ENCODE data around the gene ASB2. TPM values are rescaled to one million over a fixed set of nuclear protein-coding genes. Genes with fewer than 3 reads are reported as not detected.

Gene ASB2
- total and polyA plus RNA-seq, 4 donors: 9.1 to 57.0 (median 39.1) TPM

DNA sequence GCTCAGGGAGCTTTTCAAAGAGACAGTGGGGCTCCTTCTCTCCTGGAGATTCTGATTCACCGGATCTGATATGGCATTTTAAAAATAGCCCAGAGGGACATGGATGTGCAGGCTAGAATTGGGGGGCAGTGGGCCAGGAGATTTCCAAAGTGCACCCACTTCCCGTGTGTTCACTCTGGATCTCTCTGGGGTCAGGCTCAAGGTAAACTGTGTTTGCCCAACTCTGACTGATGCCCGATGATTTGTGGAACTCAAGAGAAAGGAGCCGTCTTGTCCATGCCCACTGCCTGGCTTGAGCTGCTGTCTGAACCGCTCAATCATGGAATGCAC, 31.3 kb downstream of the ASB2 start:
- Histone ChIP-seq H3K9me3 (ENCODE audit: control insufficient read depth, low read length) (no peaks in the 10 kb centered on the region), H3K4me1 (ENCODE audit: control insufficient read depth in 1 of 2, insufficient read depth in 2 of 2, low read length in 2 of 2) (no peaks in the 10 kb centered on the region), H3K27me3 (ENCODE audit: control insufficient read depth in 1 of 2, insufficient read depth in 2 of 2, low read length in 1 of 2) (no peaks in the 10 kb centered on the region), H3K27ac (ENCODE audit: low read depth in 1 of 2, low read length in 2 of 2) (no peak overlapping the region), H3K36me3 (ENCODE audit: control insufficient read depth in 1 of 2, insufficient read depth in 2 of 2, low read length in 1 of 2) (peaks cover 0 to 8% of the 10 kb centered on the region in 2 donors), H3K4me3 (ENCODE audit: low read length in 2 of 2) (no peak overlapping the region)
- 80 to 84% methylated on average over 5 of the region's 5 CpGs for WGBS, 2 donors
- ATAC-seq (ENCODE audit: low FRiP score) (no peak), DNase-seq (no peak)
- intact Hi-C loops (cut with DNase I): no loop called here

DNA sequence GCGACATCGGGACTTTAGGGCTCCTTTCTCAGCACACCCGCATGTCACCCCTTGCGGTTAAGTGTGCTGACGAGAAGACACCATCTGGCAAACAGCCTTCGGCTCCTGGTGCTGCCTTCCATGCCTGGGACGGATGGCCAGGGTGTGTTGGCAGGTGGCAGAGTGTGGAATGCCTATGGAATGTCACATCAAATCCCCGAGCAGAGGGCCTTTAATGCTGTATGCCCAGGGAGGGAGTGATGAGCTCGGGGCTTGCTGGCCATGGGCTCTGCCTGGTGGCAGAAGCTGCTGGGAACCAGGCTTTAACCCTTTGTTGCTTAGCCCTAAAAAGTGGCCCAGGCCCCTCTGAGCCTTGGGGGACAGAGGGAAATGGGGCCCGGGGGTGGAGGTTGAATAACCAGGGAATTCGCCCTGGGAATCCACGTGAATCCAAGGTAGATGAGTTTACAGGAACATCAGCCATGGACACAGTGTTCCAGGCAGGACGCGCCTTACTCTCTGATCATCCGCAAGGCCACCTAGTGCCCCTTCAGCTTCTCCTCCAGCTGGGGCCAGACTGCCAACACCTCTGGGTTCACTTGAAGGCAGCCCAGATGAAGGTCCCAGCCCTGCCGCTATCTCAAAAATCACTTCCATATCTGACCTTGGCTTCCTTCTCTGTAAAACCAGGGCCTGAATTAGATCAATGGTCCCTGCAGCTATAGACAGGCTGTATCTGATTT, 31.9 kb downstream of the ASB2 start:
- H3K27ac ChIP-seq (ENCODE audit: low read depth in 1 of 2, low read length in 2 of 2): no peak overlapping the region
- no peak overlapping the region for H3K4me3 ChIP-seq (ENCODE audit: low read length in 2 of 2)
- H3K9me3 ChIP-seq (ENCODE audit: control insufficient read depth, low read length): no peaks in the 10 kb centered on the region
- WGBS, 2 donors: 73 to 76% methylated on average over 16 of the region's 16 CpGs
- peaks cover 0 to 8% of the 10 kb centered on the region in 2 donors for H3K36me3 ChIP-seq (ENCODE audit: control insufficient read depth in 1 of 2, insufficient read depth in 2 of 2, low read length in 1 of 2)
- DNase-seq (no peak), ATAC-seq (ENCODE audit: low FRiP score) (no peak)
- intact Hi-C loops (cut with DNase I): no loop called here
- no peaks in the 10 kb centered on the region for H3K4me1 ChIP-seq (ENCODE audit: control insufficient read depth in 1 of 2, insufficient read depth in 2 of 2, low read length in 2 of 2)
- H3K27me3 ChIP-seq (ENCODE audit: control insufficient read depth in 1 of 2, insufficient read depth in 2 of 2, low read length in 1 of 2): no peaks in the 10 kb centered on the region

GRCh38 chr14:93943930-93944329, 32.4 kb downstream of the ASB2 start:
- no peaks in the 10 kb centered on the region for H3K4me1 ChIP-seq (ENCODE audit: control insufficient read depth in 1 of 2, insufficient read depth in 2 of 2, low read length in 2 of 2)
- ATAC-seq (ENCODE audit: low FRiP score): no peak
- no peaks in the 10 kb centered on the region for H3K9me3 ChIP-seq (ENCODE audit: control insufficient read depth, low read length)
- H3K27ac ChIP-seq (ENCODE audit: low read depth in 1 of 2, low read length in 2 of 2): no peak overlapping the region
- no peak for DNase-seq
- no peaks in the 10 kb centered on the region for H3K27me3 ChIP-seq (ENCODE audit: control insufficient read depth in 1 of 2, insufficient read depth in 2 of 2, low read length in 1 of 2)
- peaks cover 0 to 8% of the 10 kb centered on the region in 2 donors for H3K36me3 ChIP-seq (ENCODE audit: control insufficient read depth in 1 of 2, insufficient read depth in 2 of 2, low read length in 1 of 2)
- no peak overlapping the region for H3K4me3 ChIP-seq (ENCODE audit: low read length in 2 of 2)
- WGBS, 2 donors: 84 to 85% methylated on average over 9 of the region's 9 CpGs
- intact Hi-C loops (cut with DNase I): no loop called here

DNA sequence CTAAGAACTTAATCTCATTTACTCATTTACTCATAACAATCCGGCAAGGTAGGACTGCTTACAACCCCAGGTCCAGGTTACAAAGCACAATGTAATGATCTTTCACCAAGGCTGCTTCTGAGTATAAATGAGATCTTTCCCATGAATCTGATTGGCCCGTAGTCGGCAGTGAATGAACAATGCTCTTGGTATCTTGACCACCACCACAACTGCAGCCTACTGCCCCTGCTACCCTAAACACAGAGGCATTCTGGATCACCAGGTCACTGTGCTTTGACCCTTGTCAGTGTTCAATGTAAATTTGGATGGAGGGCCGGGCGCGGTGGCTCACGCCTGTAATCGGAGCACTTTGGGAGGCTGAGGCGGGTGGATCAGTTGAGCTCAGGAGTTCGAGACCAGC, 33.3 kb downstream of the ASB2 start:
- peaks cover 0 to 8% of the 10 kb centered on the region in 2 donors for H3K36me3 ChIP-seq (ENCODE audit: control insufficient read depth in 1 of 2, insufficient read depth in 2 of 2, low read length in 1 of 2)
- 94 to 95% methylated on average over 10 of the region's 10 CpGs for WGBS, 2 donors
- no peaks in the 10 kb centered on the region for H3K9me3 ChIP-seq (ENCODE audit: control insufficient read depth, low read length)
- DNase-seq (no peak), ATAC-seq (ENCODE audit: low FRiP score) (no peak)
- intact Hi-C loops (cut with DNase I): no loop called here
- no peaks in the 10 kb centered on the region for H3K27me3 ChIP-seq (ENCODE audit: control insufficient read depth in 1 of 2, insufficient read depth in 2 of 2, low read length in 1 of 2)
- no peaks in the 10 kb centered on the region for H3K4me1 ChIP-seq (ENCODE audit: control insufficient read depth in 1 of 2, insufficient read depth in 2 of 2, low read length in 2 of 2)
- no peak overlapping the region for H3K4me3 ChIP-seq (ENCODE audit: low read length in 2 of 2)
- no peak overlapping the region for H3K27ac ChIP-seq (ENCODE audit: low read depth in 1 of 2, low read length in 2 of 2)

- WGBS, 2 donors: 14 to 31% methylated on average over 16 of the region's 16 CpGs
- no peaks in the 10 kb centered on the region for H3K4me1 ChIP-seq (ENCODE audit: control insufficient read depth in 1 of 2, insufficient read depth in 2 of 2, low read length in 2 of 2)
- ATAC-seq (ENCODE audit: low FRiP score): no peak
Measured at GRCh38 chr14:93941293-93941910, 35.0 kb downstream of the ASB2 start.

DNA sequence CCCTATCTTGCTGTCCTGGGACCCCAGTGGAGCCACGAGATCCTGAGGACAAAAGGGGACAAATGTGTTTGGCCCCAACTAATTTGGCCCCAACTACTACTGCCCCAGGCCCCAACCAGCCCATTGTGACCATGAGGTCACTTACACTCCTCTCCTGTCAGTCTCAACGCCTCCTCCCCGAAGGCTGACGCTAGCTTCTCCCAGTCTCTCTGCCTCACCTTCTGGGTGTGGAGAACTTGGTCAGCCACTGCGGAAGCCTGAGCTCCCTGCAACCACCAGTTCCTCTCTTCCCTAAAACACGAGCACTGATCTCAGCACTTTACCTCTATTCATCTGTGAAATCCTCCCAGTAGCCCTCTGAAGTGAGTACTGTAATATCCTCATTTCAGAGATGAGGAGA, 35.9 kb downstream of the ASB2 start:
- 86 to 91% methylated on average over 6 of the region's 6 CpGs for WGBS, 2 donors
- H3K27me3 ChIP-seq (ENCODE audit: control insufficient read depth in 1 of 2, insufficient read depth in 2 of 2, low read length in 1 of 2): no peaks in the 10 kb centered on the region
- no peaks in the 10 kb centered on the region for H3K9me3 ChIP-seq (ENCODE audit: control insufficient read depth, low read length)
- intact Hi-C loops (cut with DNase I): no loop called here
- H3K27ac ChIP-seq (ENCODE audit: low read depth in 1 of 2, low read length in 2 of 2): peak overlapping the region; percentile 28 to 37
- H3K4me1 ChIP-seq (ENCODE audit: control insufficient read depth in 1 of 2, insufficient read depth in 2 of 2, low read length in 2 of 2): no peaks in the 10 kb centered on the region
- peaks cover 0 to 4% of the 10 kb centered on the region in 2 donors for H3K36me3 ChIP-seq (ENCODE audit: control insufficient read depth in 1 of 2, insufficient read depth in 2 of 2, low read length in 1 of 2)
- H3K4me3 ChIP-seq (ENCODE audit: low read length in 2 of 2): no peak overlapping the region
- ATAC-seq (ENCODE audit: low FRiP score) (no peak), DNase-seq (no peak)

More at GRCh38 chr14:93941293-93941910, 35.0 kb downstream of the ASB2 start:
- Histone ChIP-seq H3K9me3 (ENCODE audit: control insufficient read depth, low read length) (no peaks in the 10 kb centered on the region), H3K4me3 (ENCODE audit: low read length in 2 of 2) (no peak overlapping the region), H3K27me3 (ENCODE audit: control insufficient read depth in 1 of 2, insufficient read depth in 2 of 2, low read length in 1 of 2) (no peaks in the 10 kb centered on the region), H3K27ac (ENCODE audit: low read depth in 1 of 2, low read length in 2 of 2) (peak overlapping the region; percentile 89 to 96), H3K36me3 (ENCODE audit: control insufficient read depth in 1 of 2, insufficient read depth in 2 of 2, low read length in 1 of 2) (peaks cover 0 to 6% of the 10 kb centered on the region in 2 donors)
- intact Hi-C loops (cut with DNase I): no loop called here
- DNase-seq: peak in 1 of 2 donors; percentile 64

DNA sequence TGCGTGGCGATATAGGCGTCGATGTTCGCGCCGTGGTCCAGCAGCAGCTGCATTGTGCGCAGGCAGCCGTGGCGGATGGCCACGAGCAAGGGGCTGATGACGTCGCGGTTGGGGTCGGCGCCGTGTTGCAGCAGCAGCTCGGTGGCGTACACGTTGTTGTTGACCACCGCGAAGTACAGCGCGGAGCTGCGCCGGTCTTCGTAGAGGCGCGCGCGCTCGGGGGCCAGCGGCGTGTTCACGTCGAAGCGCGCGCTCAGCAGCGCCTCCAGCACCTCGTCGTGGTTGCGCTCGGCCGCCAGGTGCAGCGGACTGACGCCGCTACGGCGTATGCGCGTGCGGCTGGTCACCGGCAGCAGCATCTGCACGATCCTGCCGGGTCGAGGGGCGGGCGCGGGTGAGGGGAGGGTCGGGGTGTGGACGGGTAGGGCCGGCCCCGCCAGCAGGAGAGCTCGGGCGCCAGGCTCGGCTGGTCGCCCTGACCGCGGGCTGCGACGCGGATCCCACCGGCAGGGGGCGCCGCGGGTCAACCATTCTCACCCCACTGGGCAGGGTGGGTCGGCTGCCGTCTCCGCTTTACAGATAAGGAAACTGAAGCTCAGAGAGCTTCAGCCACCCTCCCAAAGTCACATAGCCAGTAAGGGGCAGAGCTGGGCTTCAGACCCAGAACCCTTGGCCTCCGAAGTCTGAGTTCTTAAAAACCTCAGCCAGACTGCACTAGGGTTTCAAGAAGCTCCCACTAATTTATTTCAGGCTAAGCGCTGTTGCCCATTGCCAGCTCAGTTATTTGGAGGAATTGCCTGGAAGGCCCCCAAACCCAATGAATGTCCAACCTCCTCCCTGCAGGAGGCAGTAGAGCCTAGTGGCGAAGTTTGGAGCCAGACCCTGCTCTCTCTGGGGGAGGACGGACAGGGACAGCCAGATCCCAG, 36.8 kb downstream of the ASB2 start:
- Histone ChIP-seq H3K4me3 (ENCODE audit: low read length in 2 of 2) (no peak overlapping the region), H3K9me3 (ENCODE audit: control insufficient read depth, low read length) (no peaks in the 10 kb centered on the region), H3K27ac (ENCODE audit: low read depth in 1 of 2, low read length in 2 of 2) (peak overlapping the region; percentile 16 to 37), H3K36me3 (ENCODE audit: control insufficient read depth in 1 of 2, insufficient read depth in 2 of 2, low read length in 1 of 2) (peaks cover 0 to 4% of the 10 kb centered on the region in 2 donors), H3K4me1 (ENCODE audit: control insufficient read depth in 1 of 2, insufficient read depth in 2 of 2, low read length in 2 of 2) (no peaks in the 10 kb centered on the region), H3K27me3 (ENCODE audit: control insufficient read depth in 1 of 2, insufficient read depth in 2 of 2, low read length in 1 of 2) (no peaks in the 10 kb centered on the region)
- WGBS, 2 donors: 33 to 34% methylated on average over 81 to 84 of the region's 84 CpGs
- peak; percentile 87 for ATAC-seq (ENCODE audit: low FRiP score)
- intact Hi-C loops (cut with DNase I): loop anchor here (1.0 to 5.0 kb wide), 2 partner anchors 63 to 198 kb away; no protein-coding TSS in a partner anchor
- peak; percentile 90 to 95 for DNase-seq

- no peak for DNase-seq
- no peaks in the 10 kb centered on the region for H3K27me3 ChIP-seq (ENCODE audit: control insufficient read depth in 1 of 2, insufficient read depth in 2 of 2, low read length in 1 of 2)
- H3K4me3 ChIP-seq (ENCODE audit: low read length in 2 of 2): no peak overlapping the region
- peaks cover 0 to 4% of the 10 kb centered on the region in 2 donors for H3K36me3 ChIP-seq (ENCODE audit: control insufficient read depth in 1 of 2, insufficient read depth in 2 of 2, low read length in 1 of 2)
- intact Hi-C loops (cut with DNase I): loop anchor here (1.0 to 5.0 kb wide), 2 partner anchors 63 to 198 kb away; no protein-coding TSS in a partner anchor
- no peaks in the 10 kb centered on the region for H3K9me3 ChIP-seq (ENCODE audit: control insufficient read depth, low read length)
- no peak overlapping the region for H3K27ac ChIP-seq (ENCODE audit: low read depth in 1 of 2, low read length in 2 of 2)
- no peak for ATAC-seq (ENCODE audit: low FRiP score)
- H3K4me1 ChIP-seq (ENCODE audit: control insufficient read depth in 1 of 2, insufficient read depth in 2 of 2, low read length in 2 of 2): no peaks in the 10 kb centered on the region
- 79 to 81% methylated on average over 40 to 46 of the region's 46 CpGs for WGBS, 2 donors
Measured at GRCh38 chr14:93938751-93939303, 37.5 kb downstream of the ASB2 start.
